CD4-positive, CD25-positive, alpha-beta regulatory T cell (primary cell): Measurements from ENCODE around the gene SCAPER. TPM values are rescaled to one million over a fixed set of nuclear protein-coding genes. Genes with fewer than 3 reads are reported as not detected.
A peak's percentile ranks its signal among the peaks of the same experiment; 100 is the strongest.
"Not testable (repeated sequence)": the region's sequence is repeated elsewhere in the genome, so short reads cannot be mapped to it uniquely, and the experiment has no call there.

ENCODE experiments used
- ATAC-seq, 2 donors: fragments of 150-1000 bp; cut with Tn5 transposase; one replicate each; pipeline ENCODE4 v1.10.0; 2021; ENCODE audit warnings: low read depth in 2 of 2, moderate number of reproducible peaks in 2 of 2, moderate library complexity in 1 of 2
- DNase-seq, 3 donors: peaks; one replicate each; pipeline versions ENCODE4 v3.0.0 to v3.0.0-alpha.2; 2012 to 2022; ENCODE audit warnings: mixed read lengths in 1 of 3
- H3K27ac ChIP-seq: one replicate; pipeline ENCODE4 v1.7.0; 2013; ENCODE audit warnings: mild to moderate bottlenecking, low read length; ENCODE audit not compliant: insufficient read depth, poor library complexity, severe bottlenecking
- H3K27me3 ChIP-seq: one replicate; pipeline ENCODE4 v1.7.0; 2013; ENCODE audit warnings: low read length; ENCODE audit not compliant: control insufficient read depth, insufficient read depth
- H3K36me3 ChIP-seq: one replicate; pipeline ENCODE4 v1.7.0; 2013; ENCODE audit warnings: mild to moderate bottlenecking, low read length, moderate library complexity; ENCODE audit not compliant: control insufficient read depth, insufficient read depth
- H3K4me1 ChIP-seq: 2 replicates; pipeline ENCODE4 v1.7.0; 2013; ENCODE audit warnings: mild to moderate bottlenecking, low read length; ENCODE audit not compliant: insufficient read depth, control insufficient read depth, poor library complexity, severe bottlenecking
- H3K4me3 ChIP-seq: one replicate; pipeline ENCODE4 v1.7.0; 2013; ENCODE audit warnings: low read depth, mild to moderate bottlenecking, low read length, moderate library complexity
- H3K9me3 ChIP-seq, 2 experiments: 1 replicate in 1 of 2; 2 replicates in 1 of 2; pipeline ENCODE4 v1.7.0; 2013; ENCODE audit warnings: low read length in 2 of 2, mild to moderate bottlenecking in 1 of 2, moderate library complexity in 1 of 2; ENCODE audit not compliant: control insufficient read depth in 2 of 2
- H3K27ac Mint-ChIP-seq, 3 donors: one replicate each; pipeline ENCODE4 v1.8.0; 2020 to 2022; ENCODE audit warnings: mild to moderate bottlenecking in 3 of 3, mixed read lengths in 3 of 3, moderate library complexity in 2 of 3
- H3K27me3 Mint-ChIP-seq: one replicate; pipeline ENCODE4 v1.8.0; 2022; ENCODE audit warnings: mild to moderate bottlenecking, mixed read lengths
- H3K36me3 Mint-ChIP-seq: one replicate; pipeline ENCODE4 v1.8.0; 2020; ENCODE audit warnings: mixed read lengths
- H3K4me1 Mint-ChIP-seq, 4 donors: one replicate each; pipeline ENCODE4 v1.8.0; 2020 to 2022; ENCODE audit warnings: mixed read lengths in 4 of 4, mild to moderate bottlenecking in 1 of 4
- H3K4me3 Mint-ChIP-seq, 4 donors: one replicate each; pipeline ENCODE4 v1.8.0; 2020 to 2022; ENCODE audit warnings: mild to moderate bottlenecking in 4 of 4, mixed read lengths in 4 of 4, moderate library complexity in 3 of 4
- H3K9me3 Mint-ChIP-seq, 7 donors: one replicate each; pipeline ENCODE4 v1.8.0; 2020 to 2022; ENCODE audit warnings: mixed read lengths in 7 of 7, mild to moderate bottlenecking in 3 of 7, moderate library complexity in 2 of 7
- polyA plus RNA-seq, 4 donors: library from polyadenylated mRNA; unstranded; fragments of 300-500 nt; fragmentation: Illumina TruSeq; gene quantifications; one replicate each; pipeline ENCODE4 v1.2.3, GENCODE V29; 2021
- total RNA-seq: library from RNA; stranded (reverse); gene quantifications from one replicate; pipeline ENCODE4 v1.2.3, GENCODE V29; 2022

Gene SCAPER
- total and polyA plus RNA-seq, 5 donors from 2014 or later: 13.2 to 38.1 (median 14.5) TPM

DNA sequence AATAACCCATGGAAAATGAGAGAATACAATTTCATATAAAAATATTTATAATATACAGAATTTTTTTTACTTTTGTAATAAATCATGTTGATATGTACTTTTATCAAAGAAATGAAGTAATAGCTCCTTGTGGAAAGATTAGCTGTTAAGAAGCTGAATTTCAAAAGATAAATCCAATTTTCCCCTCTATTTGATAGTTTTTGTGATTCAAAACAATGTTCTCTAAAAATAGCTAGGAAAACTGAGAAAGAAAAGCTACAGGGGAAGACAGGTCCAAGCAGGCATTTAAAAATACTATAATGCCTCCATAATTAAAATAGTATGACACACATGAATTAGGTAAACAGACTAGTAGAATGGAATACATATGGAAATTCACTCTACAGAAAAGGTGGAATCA, 44.9 kb downstream of the SCAPER start:
- H3K4me1 ChIP-seq: no peaks in the 10 kb centered on the region
- no peak for DNase-seq
- no peaks in the 10 kb centered on the region for H3K9me3 ChIP-seq
- peaks cover 19 to 31% (median 23%) of the 10 kb centered on the region in 4 donors for H3K4me1 Mint-ChIP-seq
- no peak overlapping the region for H3K27ac ChIP-seq
- no peak overlapping the region for H3K27ac Mint-ChIP-seq
- H3K27me3 ChIP-seq: no peaks in the 10 kb centered on the region
- H3K4me3 Mint-ChIP-seq: no peak overlapping the region
- no peak overlapping the region for H3K4me3 ChIP-seq
- H3K36me3 Mint-ChIP-seq: peaks cover 19% of the 10 kb centered on the region
- peaks cover 0 to 9% (median 0%) of the 10 kb centered on the region in 7 donors for H3K9me3 Mint-ChIP-seq
- ATAC-seq: no peak
- no peaks in the 10 kb centered on the region for H3K27me3 Mint-ChIP-seq
- H3K36me3 ChIP-seq: peaks cover 5% of the 10 kb centered on the region

DNA sequence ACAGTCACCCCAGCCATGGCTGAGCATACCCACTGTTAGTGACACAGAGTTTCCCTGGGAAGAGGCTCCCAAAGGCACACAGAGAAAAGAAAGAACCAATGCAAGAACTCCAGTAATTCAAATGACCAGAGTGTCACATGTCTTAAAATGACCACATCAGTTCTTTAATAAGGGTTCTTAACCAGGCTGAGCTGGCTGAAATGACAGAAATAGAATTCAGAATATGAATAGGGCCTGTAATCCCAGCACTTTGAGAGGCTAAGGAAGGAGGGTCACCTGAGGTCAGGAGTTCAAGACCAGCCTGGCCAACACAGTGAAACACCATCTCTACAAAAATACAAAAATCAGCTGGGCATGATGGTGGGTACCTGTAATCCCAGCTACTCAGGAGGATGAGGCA, 54.8 kb downstream of the SCAPER start:
- not testable (repeated sequence) for H3K27ac ChIP-seq, H3K4me3 Mint-ChIP-seq, H3K27ac Mint-ChIP-seq, H3K4me3 ChIP-seq, ATAC-seq, DNase-seq, H3K27me3 Mint-ChIP-seq, H3K27me3 ChIP-seq, H3K4me1 ChIP-seq, H3K9me3 ChIP-seq
- Mint-ChIP-seq H3K9me3 (peaks cover 9 to 33% (median 17%) of the 10 kb centered on the region in 7 donors), H3K4me1 (peaks cover 18 to 29% (median 22%) of the 10 kb centered on the region in 4 donors), H3K36me3 (peaks cover 73% of the 10 kb centered on the region)
- peaks cover 27% of the 10 kb centered on the region for H3K36me3 ChIP-seq

DNA sequence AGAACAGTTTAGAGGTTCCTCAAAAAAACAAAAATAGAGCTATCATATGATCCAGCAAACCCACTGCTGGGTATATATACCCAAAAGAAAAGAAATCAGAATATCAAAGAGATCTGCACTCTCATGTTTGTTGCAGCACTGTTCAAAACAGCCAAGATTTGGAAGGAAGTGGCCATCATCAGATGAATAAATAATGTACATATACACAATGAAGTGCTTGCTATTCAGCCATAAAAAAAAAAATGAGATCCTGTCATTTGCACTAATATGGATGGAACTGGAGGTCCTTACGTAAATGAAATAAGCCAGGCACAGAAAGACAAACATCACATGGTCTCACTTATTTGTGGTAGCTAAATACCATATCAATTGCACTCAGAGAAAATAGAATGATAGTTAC, 58.4 kb downstream of the SCAPER start:
- DNase-seq (no peak), ATAC-seq (no peak)
- H3K27me3 ChIP-seq: no peaks in the 10 kb centered on the region
- Mint-ChIP-seq H3K4me1 (peaks cover 25 to 37% (median 29%) of the 10 kb centered on the region in 4 donors), H3K9me3 (peaks cover 3 to 11% (median 6%) of the 10 kb centered on the region in 7 donors), H3K27me3 (no peaks in the 10 kb centered on the region), H3K4me3 (peak overlapping the region in 1 of 4 donors; percentile 17), H3K27ac (peak overlapping the region in 2 of 3 donors; percentile 58 to 60), H3K36me3 (peaks cover 46% of the 10 kb centered on the region)
- peaks cover 2 to 4% of the 10 kb centered on the region in 2 experiments for H3K9me3 ChIP-seq
- H3K27ac ChIP-seq: no peak overlapping the region
- peaks cover 7% of the 10 kb centered on the region for H3K36me3 ChIP-seq
- no peaks in the 10 kb centered on the region for H3K4me1 ChIP-seq
- H3K4me3 ChIP-seq: no peak overlapping the region

DNA sequence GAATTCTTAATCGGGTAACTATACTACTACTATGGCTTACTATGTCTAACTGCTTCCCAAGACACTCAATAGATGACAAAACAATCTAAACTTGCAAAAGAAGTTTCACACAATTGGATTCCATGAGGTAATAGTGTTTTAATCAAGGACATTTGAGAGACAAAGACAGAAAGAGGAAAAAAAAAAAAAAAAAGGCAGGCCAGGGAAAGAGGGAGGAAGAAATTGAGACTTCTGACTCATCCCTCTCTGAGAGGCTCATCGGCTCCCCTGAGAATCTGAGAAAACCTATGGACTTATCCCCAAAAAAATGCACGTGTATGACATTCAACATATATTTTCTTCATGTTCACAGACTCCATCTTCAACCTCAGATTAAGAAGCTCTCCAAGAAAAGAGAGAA, 61.0 kb downstream of the SCAPER start:
- Mint-ChIP-seq H3K27me3 (no peaks in the 10 kb centered on the region), H3K4me3 (no peak overlapping the region), H3K4me1 (peaks cover 25 to 33% (median 28%) of the 10 kb centered on the region in 4 donors), H3K27ac (peak overlapping the region in 1 of 3 donors; percentile 51), H3K36me3 (peaks cover 29% of the 10 kb centered on the region), H3K9me3 (peaks cover 0 to 2% (median 0%) of the 10 kb centered on the region in 7 donors)
- H3K36me3 ChIP-seq: no peaks in the 10 kb centered on the region
- no peaks in the 10 kb centered on the region for H3K9me3 ChIP-seq
- no peaks in the 10 kb centered on the region for H3K4me1 ChIP-seq
- H3K27me3 ChIP-seq: no peaks in the 10 kb centered on the region
- no peak for ATAC-seq
- DNase-seq: no peak
- H3K4me3 ChIP-seq: no peak overlapping the region
- H3K27ac ChIP-seq: no peak overlapping the region

DNA sequence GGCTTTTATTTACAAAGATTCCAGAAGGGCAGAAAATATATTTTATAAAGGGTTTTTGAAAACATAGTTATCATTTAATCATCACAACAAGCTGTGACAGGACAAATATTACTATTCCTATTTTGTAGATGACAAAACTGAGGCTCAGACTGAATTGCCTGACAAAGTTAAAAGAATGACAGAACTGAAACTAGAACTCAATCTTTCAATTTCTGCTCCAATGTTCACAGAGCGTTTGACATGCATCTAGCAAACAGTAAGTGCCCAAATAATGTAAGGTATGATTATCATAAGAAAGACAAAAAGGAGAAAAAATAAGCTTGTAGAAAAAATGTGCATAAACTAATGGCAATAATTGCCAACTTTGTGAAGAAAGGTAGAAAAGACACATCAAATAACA, 61.9 kb downstream of the SCAPER start:
- Histone ChIP-seq H3K4me3 (no peak overlapping the region), H3K36me3 (no peaks in the 10 kb centered on the region), H3K27me3 (no peaks in the 10 kb centered on the region), H3K9me3 (no peaks in the 10 kb centered on the region), H3K4me1 (no peaks in the 10 kb centered on the region), H3K27ac (no peak overlapping the region)
- H3K27ac Mint-ChIP-seq: no peak overlapping the region
- DNase-seq (no peak), ATAC-seq (no peak)
- peaks cover 0 to 2% (median 0%) of the 10 kb centered on the region in 7 donors for H3K9me3 Mint-ChIP-seq
- peaks cover 25 to 33% (median 29%) of the 10 kb centered on the region in 4 donors for H3K4me1 Mint-ChIP-seq
- no peaks in the 10 kb centered on the region for H3K27me3 Mint-ChIP-seq
- H3K4me3 Mint-ChIP-seq: no peak overlapping the region
- H3K36me3 Mint-ChIP-seq: peaks cover 35% of the 10 kb centered on the region

DNA sequence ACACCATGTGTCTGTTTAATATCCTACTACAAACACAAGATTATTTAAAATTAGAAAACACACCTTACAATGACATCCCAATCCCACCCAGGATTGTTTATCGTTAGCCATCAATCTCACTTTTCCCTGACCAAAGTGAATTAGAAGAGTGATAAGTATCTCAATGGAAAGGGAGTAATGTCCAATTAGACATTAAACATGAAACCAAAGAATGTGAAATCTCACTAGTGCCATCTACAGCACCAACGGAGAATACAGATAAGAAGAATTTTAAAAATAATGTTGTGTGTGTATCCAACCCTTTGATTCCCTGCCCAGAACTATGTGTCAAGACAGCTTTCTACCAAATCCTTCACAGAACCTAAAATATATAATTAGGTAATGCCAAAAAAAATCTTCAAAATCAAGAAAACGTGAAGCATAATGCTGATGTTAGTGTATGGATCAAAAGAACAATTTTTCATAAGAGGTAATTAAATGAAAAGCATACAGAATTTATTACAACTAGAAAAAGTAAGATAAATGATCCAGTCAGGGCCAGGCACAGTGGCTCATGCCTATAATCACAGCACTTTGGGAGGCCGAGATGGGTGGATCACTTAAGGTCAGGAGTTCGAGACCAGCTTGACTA, 64.2 kb downstream of the SCAPER start:
- ATAC-seq (no peak), DNase-seq (peak in 2 of 3 donors; percentile 6 to 39)
- Mint-ChIP-seq H3K36me3 (peaks cover 40% of the 10 kb centered on the region), H3K9me3 (peaks cover 0 to 7% (median 3%) of the 10 kb centered on the region in 7 donors), H3K27ac (no peak overlapping the region), H3K27me3 (no peaks in the 10 kb centered on the region), H3K4me1 (peaks cover 15 to 25% (median 22%) of the 10 kb centered on the region in 4 donors), H3K4me3 (no peak overlapping the region)
- peaks cover 3% of the 10 kb centered on the region for H3K36me3 ChIP-seq
- H3K27ac ChIP-seq: no peak overlapping the region
- H3K27me3 ChIP-seq: no peaks in the 10 kb centered on the region
- H3K4me3 ChIP-seq: no peak overlapping the region
- H3K4me1 ChIP-seq: no peaks in the 10 kb centered on the region
- no peaks in the 10 kb centered on the region for H3K9me3 ChIP-seq

DNA sequence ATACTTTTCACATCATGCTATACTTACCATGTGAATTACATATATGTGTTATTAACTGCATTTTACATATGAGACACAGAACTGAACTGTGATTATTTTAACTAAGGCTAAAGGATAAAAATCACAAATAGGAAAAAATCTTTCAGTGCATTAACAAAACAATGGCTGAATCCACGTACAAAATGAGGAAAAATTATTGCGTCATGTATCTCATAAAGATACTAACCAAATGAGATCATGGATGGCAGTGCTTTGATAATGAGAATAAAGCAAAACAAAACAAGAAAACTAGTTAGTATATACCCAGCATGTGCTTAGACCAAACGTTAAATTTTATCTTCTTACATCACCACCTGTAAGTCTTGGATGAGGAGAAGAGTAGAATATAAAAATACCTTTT, 66.0 kb downstream of the SCAPER start:
- H3K4me3 Mint-ChIP-seq: no peak overlapping the region
- Histone ChIP-seq H3K27me3 (no peaks in the 10 kb centered on the region), H3K36me3 (peaks cover 3% of the 10 kb centered on the region), H3K4me3 (no peak overlapping the region), H3K27ac (no peak overlapping the region), H3K9me3 (no peaks in the 10 kb centered on the region), H3K4me1 (no peaks in the 10 kb centered on the region)
- no peak for DNase-seq
- peaks cover 14 to 26% (median 16%) of the 10 kb centered on the region in 4 donors for H3K4me1 Mint-ChIP-seq
- peaks cover 0 to 15% (median 6%) of the 10 kb centered on the region in 7 donors for H3K9me3 Mint-ChIP-seq
- H3K36me3 Mint-ChIP-seq: peaks cover 50% of the 10 kb centered on the region
- no peak overlapping the region for H3K27ac Mint-ChIP-seq
- no peaks in the 10 kb centered on the region for H3K27me3 Mint-ChIP-seq
- no peak for ATAC-seq

DNA sequence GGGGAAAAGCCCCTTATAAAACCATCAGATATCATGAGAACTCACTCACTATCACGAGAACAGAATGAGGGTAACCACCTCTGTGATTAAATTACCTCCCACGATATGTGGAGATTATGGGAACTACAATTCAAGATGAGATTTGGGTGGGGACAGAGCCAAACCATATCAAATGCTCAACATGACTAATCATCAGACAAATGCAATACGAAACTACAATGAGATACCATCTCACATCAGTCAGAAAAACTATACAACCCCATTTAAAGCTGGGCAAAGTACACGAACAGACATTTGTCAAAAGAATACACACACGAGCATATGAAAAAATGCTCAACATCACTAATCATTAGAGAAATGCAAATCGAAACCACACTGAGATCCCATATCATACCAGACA, 67.7 kb downstream of the SCAPER start:
- H3K27ac ChIP-seq: no peak overlapping the region
- Mint-ChIP-seq H3K36me3 (peaks cover 63% of the 10 kb centered on the region), H3K4me3 (no peak overlapping the region), H3K4me1 (peaks cover 10 to 23% (median 14%) of the 10 kb centered on the region in 4 donors), H3K27ac (peak overlapping the region in 1 of 3 donors; percentile 19), H3K9me3 (peaks cover 0 to 28% (median 9%) of the 10 kb centered on the region in 7 donors), H3K27me3 (no peaks in the 10 kb centered on the region)
- peaks cover 7% of the 10 kb centered on the region for H3K36me3 ChIP-seq
- no peak overlapping the region for H3K4me3 ChIP-seq
- no peaks in the 10 kb centered on the region for H3K9me3 ChIP-seq
- DNase-seq: no peak
- no peak for ATAC-seq
- no peaks in the 10 kb centered on the region for H3K27me3 ChIP-seq
- no peaks in the 10 kb centered on the region for H3K4me1 ChIP-seq
